Colonic mucosa (tissue), 4 donors: ENCODE data around the gene TAT. TPM values are rescaled to one million over a fixed set of nuclear protein-coding genes. Genes with fewer than 3 reads are reported as not detected.

Experiments used
- DNase-seq: peaks from one replicate; pipeline ENCODE4 v3.0.0-alpha.2; 2020
- H3K27ac ChIP-seq: fragments of 200-600 bp; one replicate; pipeline ENCODE4 v1.8.0; 2021
- H3K27me3 ChIP-seq: fragments of 200-600 bp; one replicate; pipeline ENCODE4 v1.8.0; 2021
- H3K36me3 ChIP-seq: fragments of 200-600 bp; one replicate; pipeline ENCODE4 v1.8.0; 2021
- H3K4me1 ChIP-seq: fragments of 200-600 bp; one replicate; pipeline ENCODE4 v1.8.0; 2021; ENCODE audit warnings: mild to moderate bottlenecking
- H3K4me3 ChIP-seq: fragments of 200-600 bp; one replicate; pipeline ENCODE4 v1.8.0; 2021
- H3K9ac ChIP-seq, 2 donors: one replicate each; pipeline ENCODE4 v1.7.0; 2013; ENCODE audit warnings: control low read depth in 2 of 2, low read depth in 2 of 2, low read length in 2 of 2
- H3K9me3 ChIP-seq: fragments of 200-600 bp; one replicate; pipeline ENCODE4 v1.8.0; 2021
- intact Hi-C: fragments of 100-400 bp; cut with DNase I; formaldehyde crosslinking; loops from one replicate; pipeline ENCODE4 v1.14.1; 2022
- total RNA-seq, 2 donors: library from RNA; stranded (reverse); fragmentation: NEBNext Ultra II Directional in 1 of 2; extraction: Animal tissue kit (Norgen Biotek cat#: 25700) in 1 of 2; gene quantifications; one replicate each; pipeline ENCODE4 v1.2.1, GENCODE V29; 2021
- TF ChIP-seq, protein P1 (sequence below): fragments of 200-600 bp; IDR thresholded peaks from one replicate; pipeline ENCODE4 v1.8.0; 2022; ENCODE audit warnings: antibody characterized with exemption, mild to moderate bottlenecking
- donor health status: healthy.
- donor health status: DM: no; HTN: no; CAD: no.
- donor health status: DM: no; HTN: no; CAD: no.

Gene TAT
- total RNA-seq, 2 donors from 2014 or later, result 0.64 to 2.2 TPM

DNA sequence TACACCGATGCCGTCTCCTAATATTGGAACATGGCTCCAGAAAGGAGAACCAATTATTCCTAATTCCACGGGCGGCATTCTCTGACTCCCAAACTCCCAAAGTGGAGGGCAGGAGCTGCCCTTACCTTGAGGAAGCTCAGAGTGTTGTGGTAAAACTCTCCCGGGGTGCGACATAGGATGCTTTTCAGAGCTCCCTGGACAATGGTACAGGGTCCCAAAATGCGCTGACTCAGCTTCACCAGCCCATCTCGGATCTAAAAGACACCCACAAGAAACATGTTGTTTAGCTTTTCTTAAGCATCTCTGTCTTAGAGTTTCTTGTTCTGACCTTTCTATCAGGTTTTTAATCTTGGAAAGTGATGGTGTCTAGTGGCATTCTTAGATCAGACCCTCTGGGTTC is 6.7 kb downstream of the TAT start:
- Histone ChIP-seq H3K36me3 (no peaks in the 10 kb centered on the region), H3K27ac (peak overlapping the region; percentile 25), H3K4me3 (no peak overlapping the region), H3K4me1 (no peaks in the 10 kb centered on the region), H3K9ac (no peak overlapping the region), H3K27me3 (no peaks in the 10 kb centered on the region), H3K9me3 (no peaks in the 10 kb centered on the region)
- no peak for DNase-seq
- TF ChIP-seq, protein P1, sequence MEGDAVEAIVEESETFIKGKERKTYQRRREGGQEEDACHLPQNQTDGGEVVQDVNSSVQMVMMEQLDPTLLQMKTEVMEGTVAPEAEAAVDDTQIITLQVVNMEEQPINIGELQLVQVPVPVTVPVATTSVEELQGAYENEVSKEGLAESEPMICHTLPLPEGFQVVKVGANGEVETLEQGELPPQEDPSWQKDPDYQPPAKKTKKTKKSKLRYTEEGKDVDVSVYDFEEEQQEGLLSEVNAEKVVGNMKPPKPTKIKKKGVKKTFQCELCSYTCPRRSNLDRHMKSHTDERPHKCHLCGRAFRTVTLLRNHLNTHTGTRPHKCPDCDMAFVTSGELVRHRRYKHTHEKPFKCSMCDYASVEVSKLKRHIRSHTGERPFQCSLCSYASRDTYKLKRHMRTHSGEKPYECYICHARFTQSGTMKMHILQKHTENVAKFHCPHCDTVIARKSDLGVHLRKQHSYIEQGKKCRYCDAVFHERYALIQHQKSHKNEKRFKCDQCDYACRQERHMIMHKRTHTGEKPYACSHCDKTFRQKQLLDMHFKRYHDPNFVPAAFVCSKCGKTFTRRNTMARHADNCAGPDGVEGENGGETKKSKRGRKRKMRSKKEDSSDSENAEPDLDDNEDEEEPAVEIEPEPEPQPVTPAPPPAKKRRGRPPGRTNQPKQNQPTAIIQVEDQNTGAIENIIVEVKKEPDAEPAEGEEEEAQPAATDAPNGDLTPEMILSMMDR, result no peak
- intact Hi-C loops, result no loop called here

DNA sequence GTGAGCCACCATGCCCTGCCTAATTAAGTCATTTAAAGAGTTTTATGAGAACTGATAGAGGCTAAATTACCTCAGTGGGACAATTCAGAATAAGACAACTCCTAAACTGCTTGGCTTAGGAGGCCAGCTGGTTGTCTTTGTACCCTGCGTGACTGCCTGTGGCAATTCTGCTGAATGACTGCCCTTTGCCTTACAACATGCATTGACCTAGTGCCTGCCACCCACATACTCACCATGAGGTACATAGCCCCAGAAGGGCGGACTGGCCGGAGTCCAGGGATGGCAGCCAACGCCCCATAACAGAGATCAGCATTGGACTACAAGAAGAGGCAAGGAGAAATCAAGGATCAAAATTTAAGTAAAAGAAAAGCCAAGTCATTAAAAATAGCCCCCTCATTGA is 7.3 kb downstream of the TAT start:
- peak; percentile 38 for DNase-seq
- TF ChIP-seq, protein P1, result no peak
- Histone ChIP-seq H3K36me3 (no peaks in the 10 kb centered on the region), H3K9me3 (no peaks in the 10 kb centered on the region), H3K27ac (peak overlapping the region; percentile 33), H3K4me1 (no peaks in the 10 kb centered on the region), H3K27me3 (no peaks in the 10 kb centered on the region), H3K9ac (no peak overlapping the region), H3K4me3 (no peak overlapping the region)
- intact Hi-C loops, result no loop called here

DNA sequence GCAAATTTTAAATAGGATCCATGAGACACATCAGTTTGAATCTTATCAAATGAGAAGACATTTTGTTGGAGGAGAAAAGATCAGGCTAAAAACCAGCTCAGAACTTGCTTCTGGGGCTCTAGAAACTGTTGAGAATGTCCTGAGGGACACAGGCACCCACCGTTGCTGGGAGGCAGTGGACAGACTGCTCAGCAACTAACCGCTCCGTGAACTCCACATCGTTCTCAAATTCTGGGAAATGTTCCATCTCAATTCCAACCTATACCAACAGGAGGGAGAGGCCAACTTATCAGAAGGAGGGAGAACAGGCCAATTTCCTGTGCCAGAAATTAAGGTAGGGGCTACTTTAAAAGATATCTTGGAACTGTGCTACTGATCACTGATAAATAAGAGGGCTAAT is 8.3 kb downstream of the TAT start:
- no peaks in the 10 kb centered on the region for H3K27me3 ChIP-seq
- H3K27ac ChIP-seq, result no peak overlapping the region
- intact Hi-C loops, result no loop called here
- TF ChIP-seq, protein P1, result no peak
- H3K9me3 ChIP-seq, result no peaks in the 10 kb centered on the region
- H3K4me3 ChIP-seq, result no peak overlapping the region
- H3K36me3 ChIP-seq, result no peaks in the 10 kb centered on the region
- DNase-seq, result no peak
- no peaks in the 10 kb centered on the region for H3K4me1 ChIP-seq
- no peak overlapping the region for H3K9ac ChIP-seq

DNA sequence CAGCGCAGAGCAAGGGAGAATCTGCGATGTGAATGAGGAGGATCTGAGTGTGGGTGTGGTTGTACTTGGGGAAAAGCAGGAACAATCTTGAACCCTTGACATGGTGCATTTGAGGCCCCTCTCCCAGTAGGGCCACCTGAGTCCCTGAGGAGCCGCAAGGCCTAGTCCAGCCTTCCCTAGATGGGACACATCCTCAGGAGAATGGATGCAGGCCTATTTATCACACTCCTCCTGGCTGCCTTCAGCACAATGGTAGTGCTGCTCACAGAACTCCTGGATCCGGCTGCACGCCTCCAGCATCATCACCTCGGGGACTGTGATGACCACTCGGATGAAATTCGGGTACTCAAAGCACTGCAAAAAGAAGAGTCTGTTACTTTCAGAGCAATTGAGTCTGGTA is 9.0 kb downstream of the TAT start:
- DNase-seq, result no peak
- Histone ChIP-seq H3K9ac (no peak overlapping the region), H3K9me3 (no peaks in the 10 kb centered on the region), H3K4me3 (no peak overlapping the region), H3K27ac (no peak overlapping the region), H3K4me1 (no peaks in the 10 kb centered on the region), H3K27me3 (no peaks in the 10 kb centered on the region), H3K36me3 (no peaks in the 10 kb centered on the region)
- intact Hi-C loops, result no loop called here
- TF ChIP-seq, protein P1, result no peak

DNA sequence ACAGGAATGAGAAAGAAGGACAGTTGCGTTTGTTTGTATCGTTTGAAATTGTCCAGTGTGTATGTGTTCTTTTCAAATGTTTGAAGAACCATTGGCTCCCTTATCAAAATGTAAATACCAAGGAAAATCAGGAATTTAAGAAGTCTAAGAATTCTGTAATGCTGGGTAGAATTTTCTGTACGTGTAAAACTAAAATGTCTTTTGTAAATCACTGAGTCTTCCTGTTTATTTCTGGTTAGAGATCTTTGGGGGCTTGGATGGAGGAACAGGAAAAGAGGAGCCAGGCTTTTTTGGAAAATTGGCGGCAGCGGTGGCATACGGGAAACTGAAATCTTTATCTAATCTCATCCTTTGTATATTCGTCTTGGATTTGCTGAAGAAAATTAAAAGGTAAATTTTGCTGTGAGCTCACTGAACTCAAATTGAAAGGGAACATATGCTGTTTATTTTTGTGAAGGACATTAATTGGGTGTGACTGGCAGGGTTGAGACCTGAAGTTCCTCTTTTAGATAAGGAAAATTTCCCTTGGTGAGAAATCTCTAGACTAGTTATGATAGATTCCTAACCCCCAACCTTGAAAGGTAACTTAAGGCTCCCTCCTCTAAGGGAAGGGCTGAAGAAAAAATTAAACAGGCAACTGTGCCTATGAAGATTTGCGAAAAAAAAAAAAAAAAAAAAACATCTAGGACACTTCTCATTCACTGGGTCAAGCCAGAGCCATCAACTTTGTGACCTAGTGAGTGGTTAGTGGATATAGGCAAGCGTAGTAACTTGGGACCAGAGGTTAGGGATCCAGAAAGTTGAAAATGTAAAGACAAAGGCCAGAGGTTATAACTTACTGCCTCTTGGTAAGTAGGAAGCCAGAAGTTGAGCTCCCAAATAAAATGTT is 10.8 kb downstream of the TAT start:
- H3K27ac ChIP-seq, result peak overlapping the region; percentile 87
- H3K4me1 ChIP-seq, result no peaks in the 10 kb centered on the region
- no peaks in the 10 kb centered on the region for H3K9me3 ChIP-seq
- no peak overlapping the region for H3K4me3 ChIP-seq
- no peaks in the 10 kb centered on the region for H3K36me3 ChIP-seq
- TF ChIP-seq, protein P1, result no peak
- DNase-seq, result no peak
- H3K9ac ChIP-seq, result peak overlapping the region in 1 of 2 donors; percentile 65
- no peaks in the 10 kb centered on the region for H3K27me3 ChIP-seq
- intact Hi-C loops, result no loop called here
